ENCODE data around the gene HYAL2.

Gene HYAL2

GRCh38 chr3:50279255-50280016, 43.1 kb downstream of the HYAL2 start:
- TF ChIP-seq, protein P1, sequence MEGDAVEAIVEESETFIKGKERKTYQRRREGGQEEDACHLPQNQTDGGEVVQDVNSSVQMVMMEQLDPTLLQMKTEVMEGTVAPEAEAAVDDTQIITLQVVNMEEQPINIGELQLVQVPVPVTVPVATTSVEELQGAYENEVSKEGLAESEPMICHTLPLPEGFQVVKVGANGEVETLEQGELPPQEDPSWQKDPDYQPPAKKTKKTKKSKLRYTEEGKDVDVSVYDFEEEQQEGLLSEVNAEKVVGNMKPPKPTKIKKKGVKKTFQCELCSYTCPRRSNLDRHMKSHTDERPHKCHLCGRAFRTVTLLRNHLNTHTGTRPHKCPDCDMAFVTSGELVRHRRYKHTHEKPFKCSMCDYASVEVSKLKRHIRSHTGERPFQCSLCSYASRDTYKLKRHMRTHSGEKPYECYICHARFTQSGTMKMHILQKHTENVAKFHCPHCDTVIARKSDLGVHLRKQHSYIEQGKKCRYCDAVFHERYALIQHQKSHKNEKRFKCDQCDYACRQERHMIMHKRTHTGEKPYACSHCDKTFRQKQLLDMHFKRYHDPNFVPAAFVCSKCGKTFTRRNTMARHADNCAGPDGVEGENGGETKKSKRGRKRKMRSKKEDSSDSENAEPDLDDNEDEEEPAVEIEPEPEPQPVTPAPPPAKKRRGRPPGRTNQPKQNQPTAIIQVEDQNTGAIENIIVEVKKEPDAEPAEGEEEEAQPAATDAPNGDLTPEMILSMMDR (IDR thresholded peaks at IDR 0.05), result no peak
- H3K27me3 Mint-ChIP-seq (ENCODE audit: low read depth, poor library complexity), result peaks cover 21% of the 10 kb centered on the region
- no peaks in the 10 kb centered on the region for H3K36me3 Mint-ChIP-seq (ENCODE audit: low read depth)
- H3K9me3 Mint-ChIP-seq, result no peaks in the 10 kb centered on the region
- H3K27ac Mint-ChIP-seq, result no peak overlapping the region
- peaks cover 25% of the 10 kb centered on the region for H3K4me1 Mint-ChIP-seq
- no peak overlapping the region for H3K4me3 Mint-ChIP-seq
- no peak for DNase-seq

DNA sequence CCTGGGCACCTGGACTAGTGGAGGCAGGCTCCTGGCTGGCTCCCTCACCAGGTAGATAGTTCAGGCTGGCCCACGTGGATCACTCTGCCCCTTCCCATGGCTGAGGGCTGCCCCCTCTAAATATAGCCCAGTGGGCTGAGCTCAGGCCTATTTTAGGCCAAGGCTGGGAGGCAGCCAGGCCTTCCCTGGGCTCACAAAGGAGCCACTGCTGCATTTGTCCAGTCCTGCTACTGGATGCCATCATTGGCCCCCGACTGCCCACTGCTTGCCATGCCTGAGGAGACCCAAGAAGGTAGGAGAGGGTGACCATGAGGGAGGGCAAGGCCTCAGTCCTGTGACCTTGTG, 43.7 kb downstream of the HYAL2 start, which contains the start of gene LSMEM2:
Gene LSMEM2 (plus strand): TSS at position 208 of the 345 bp plus-strand sequence. CDS start 27 bp downstream, at position 235.
- Mint-ChIP-seq H3K27me3 (ENCODE audit: low read depth, poor library complexity) (peaks cover 27% of the 10 kb centered on the region), H3K4me1 (peaks cover 31% of the 10 kb centered on the region), H3K36me3 (ENCODE audit: low read depth) (no peaks in the 10 kb centered on the region), H3K9me3 (no peaks in the 10 kb centered on the region), H3K27ac (no peak within 1 kb of the TSS), H3K4me3 (no peak within 1 kb of the TSS)
- TF ChIP-seq, protein P1 (IDR thresholded peaks at IDR 0.05), result no peak
- DNase-seq, result no peak

- Mint-ChIP-seq H3K36me3 (ENCODE audit: low read depth) (no peaks in the 10 kb centered on the region), H3K4me1 (peaks cover 31% of the 10 kb centered on the region), H3K4me3 (no peak overlapping the region), H3K27ac (no peak overlapping the region), H3K9me3 (no peaks in the 10 kb centered on the region), H3K27me3 (ENCODE audit: low read depth, poor library complexity) (peaks cover 30% of the 10 kb centered on the region)
- DNase-seq, result no peak
- TF ChIP-seq, protein P1 (IDR thresholded peaks at IDR 0.05), result no peak
Measured at GRCh38 chr3:50278123-50278879, 44.2 kb downstream of the HYAL2 start.

DNA sequence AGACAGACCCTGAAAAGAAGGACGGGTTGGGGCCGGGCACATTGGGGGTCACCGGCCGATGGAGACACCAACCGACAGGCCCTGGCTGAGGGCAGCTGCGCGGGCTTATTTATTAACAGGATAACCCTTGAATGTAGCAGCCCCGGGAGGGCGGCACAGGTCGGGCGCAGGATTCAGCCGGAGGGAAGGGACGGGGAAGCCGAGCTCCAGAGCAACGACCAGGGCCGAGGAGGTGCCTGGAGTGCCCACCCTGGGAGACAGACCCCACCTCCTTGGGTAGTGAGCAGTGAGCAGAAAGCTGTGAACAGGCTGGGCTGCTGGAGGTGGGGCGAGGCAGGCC, 45.8 kb downstream of the HYAL2 start:
- Mint-ChIP-seq H3K27ac (no peak overlapping the region), H3K36me3 (ENCODE audit: low read depth) (no peaks in the 10 kb centered on the region), H3K4me3 (no peak overlapping the region), H3K27me3 (ENCODE audit: low read depth, poor library complexity) (peaks cover 37% of the 10 kb centered on the region), H3K4me1 (peaks cover 43% of the 10 kb centered on the region), H3K9me3 (no peaks in the 10 kb centered on the region)
- DNase-seq, result no peak
- TF ChIP-seq, protein P1 (IDR thresholded peaks at IDR 0.05), result no peak

- H3K27ac Mint-ChIP-seq, result no peak overlapping the region
- H3K36me3 Mint-ChIP-seq (ENCODE audit: low read depth), result no peaks in the 10 kb centered on the region
- no peak for DNase-seq
- H3K4me1 Mint-ChIP-seq, result peaks cover 48% of the 10 kb centered on the region
- H3K27me3 Mint-ChIP-seq (ENCODE audit: low read depth, poor library complexity), result peaks cover 40% of the 10 kb centered on the region
- TF ChIP-seq, protein P1 (IDR thresholded peaks at IDR 0.05), result no peak
- no peaks in the 10 kb centered on the region for H3K9me3 Mint-ChIP-seq
- H3K4me3 Mint-ChIP-seq, result peak overlapping the region; percentile 77
Measured at GRCh38 chr3:50275996-50276761, 46.4 kb downstream of the HYAL2 start.

Data from nephron progenitor cell (in vitro differentiated cells).